Measurements from ENCODE around the gene PAK4. TPM values are rescaled to one million over a fixed set of nuclear protein-coding genes. Genes with fewer than 3 reads are reported as not detected.

The PAK4 gene
- total RNA-seq, 8 experiments from 2014 or later = 6.5 to 42.8 (median 11.9) TPM

- H3K4me3 ChIP-seq = peak overlapping the region; percentile 78 to 99 (median 81)
- peaks cover 23 to 29% of the 10 kb centered on the region in 2 donors for H3K4me1 ChIP-seq (replicated peaks in 1 of 2)
- 0 to 85% (median 0%) methylated on average over 1 to 4 of the region's 27 CpGs; no CpG with 5 or more reads in 3 of the 10 experiments for WGBS, 10 experiments
- ATAC-seq (replicated peaks in 6 of 8) = peak in 3 of 8 experiments; percentile 67 to 71 (median 68)
- in situ Hi-C loops (cut with MboI; ENCODE audit: low pct_unique_long_range_greater_than_20kb in 2 of 9, low sequenced_read_pairs in 9 of 9, unreplicated experiment in 9 of 9) = loop anchor here in 2 of 9 experiments (10.0 kb wide), 1 partner anchor 198 kb away; the partner anchor contains the start of gene LRFN1 (in 2 of the 2)
- H3K27ac ChIP-seq = no peak overlapping the region
Measured at GRCh38 chr19:39126312-39127187, 964 bp downstream of the PAK4 start.

GRCh38 chr19:39127812-39128515 lies 2.4 kb downstream of the PAK4 start:
- in situ Hi-C loops (cut with MboI; ENCODE audit: low pct_unique_long_range_greater_than_20kb in 2 of 9, low sequenced_read_pairs in 9 of 9, unreplicated experiment in 9 of 9) = loop anchor here in 2 of 9 experiments (10.0 kb wide), 1 partner anchor 197 kb away; the partner anchor contains the start of gene LRFN1 (in 2 of the 2)
- Histone ChIP-seq H3K27ac (no peak overlapping the region), H3K4me3 (no peak overlapping the region)

GRCh38 chr19:39128516-39129079 lies 3.0 kb downstream of the PAK4 start:
- in situ Hi-C loops (cut with MboI; ENCODE audit: low pct_unique_long_range_greater_than_20kb in 2 of 9, low sequenced_read_pairs in 9 of 9, unreplicated experiment in 9 of 9) = loop anchor here in 2 of 9 experiments (10.0 kb wide), 1 partner anchor 196 kb away; the partner anchor contains the start of gene LRFN1 (in 2 of the 2)
- Histone ChIP-seq H3K4me1 (replicated peaks in 1 of 2) (peaks cover 40 to 43% of the 10 kb centered on the region in 2 donors), H3K4me3 (no peak overlapping the region), H3K27ac (no peak overlapping the region)
- WGBS, 10 experiments = 0 to 100% (median 56%) methylated on average over 1 to 5 of the region's 6 CpGs; no CpG with 5 or more reads in 4 of the 10 experiments
- no peak for ATAC-seq (replicated peaks in 6 of 8)

More at GRCh38 chr19:39127812-39128515, 2.4 kb downstream of the PAK4 start:
- peaks cover 35 to 39% of the 10 kb centered on the region in 2 donors for H3K4me1 ChIP-seq (replicated peaks in 1 of 2)
- ATAC-seq (replicated peaks in 6 of 8) = no peak
- 60 to 100% (median 80%) methylated on average over 1 to 2 of the region's 9 CpGs; no CpG with 5 or more reads in 5 of the 10 experiments for WGBS, 10 experiments

- WGBS, 10 experiments = 96 to 100% (median 100%) methylated on average over 1 to 4 of the region's 11 CpGs; no CpG with 5 or more reads in 5 of the 10 experiments
- no peak overlapping the region for H3K4me3 ChIP-seq
- peaks cover 44 to 47% of the 10 kb centered on the region in 2 donors for H3K4me1 ChIP-seq (replicated peaks in 1 of 2)
- in situ Hi-C loops (cut with MboI; ENCODE audit: low pct_unique_long_range_greater_than_20kb in 2 of 9, low sequenced_read_pairs in 9 of 9, unreplicated experiment in 9 of 9) = loop anchor here in 2 of 9 experiments (10.0 kb wide), 1 partner anchor 196 kb away; the partner anchor contains the start of gene LRFN1 (in 2 of the 2)
- no peak overlapping the region for H3K27ac ChIP-seq
- ATAC-seq (replicated peaks in 6 of 8) = no peak
Measured at GRCh38 chr19:39129116-39129515, 3.5 kb downstream of the PAK4 start.

DNA sequence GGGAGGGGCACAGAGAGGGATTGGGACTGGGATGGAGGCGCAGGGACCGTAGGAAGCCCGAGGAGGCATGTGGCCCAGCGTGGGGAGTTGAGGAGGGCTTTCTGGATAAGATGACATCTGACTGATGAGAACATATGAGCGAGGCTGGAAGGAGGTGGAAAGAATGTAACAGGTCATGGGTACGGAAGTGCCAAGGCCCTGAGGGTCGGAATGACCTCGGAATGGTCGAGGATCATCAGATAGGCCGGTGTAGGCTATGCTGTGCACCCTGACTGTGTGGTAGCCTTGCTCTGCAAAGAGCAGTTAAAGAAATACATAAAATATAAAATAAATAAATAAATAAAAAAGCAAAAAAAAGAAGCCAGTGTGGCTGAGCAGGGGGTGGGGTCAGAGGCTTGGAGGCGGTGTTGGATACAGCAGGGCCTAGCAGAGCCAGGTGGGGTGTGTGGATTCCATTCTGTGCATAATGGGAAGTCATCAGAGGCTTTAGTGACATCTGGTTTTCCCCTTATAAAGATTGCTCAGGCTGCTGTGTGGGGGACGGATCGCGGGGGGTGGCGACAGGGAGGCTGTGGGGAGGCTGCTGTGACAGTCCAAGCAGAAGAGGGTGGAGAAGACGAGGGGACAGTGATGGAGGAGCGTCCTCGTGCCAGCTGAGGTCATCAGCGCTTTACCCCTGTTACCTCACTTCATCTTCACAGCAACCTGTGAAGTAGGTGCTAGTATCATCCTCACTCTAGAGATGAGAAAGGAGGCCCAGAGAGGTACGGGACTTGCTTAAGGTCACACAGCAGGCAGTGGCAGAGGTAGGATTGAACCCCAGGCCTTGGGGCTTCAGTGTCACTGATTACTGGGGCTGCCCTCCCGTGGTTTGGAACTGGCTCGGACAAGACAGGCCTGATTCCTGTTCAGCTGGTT lies 5.0 kb downstream of the PAK4 start:
- Histone ChIP-seq H3K27ac (peak overlapping the region in 1 of 2 donors; percentile 55), H3K4me1 (replicated peaks in 1 of 2) (peaks cover 44 to 47% of the 10 kb centered on the region in 2 donors), H3K4me3 (no peak overlapping the region)
- 83 to 100% (median 89%) methylated on average over 1 to 11 of the region's 22 CpGs; no CpG with 5 or more reads in 3 of the 10 experiments for WGBS, 10 experiments
- in situ Hi-C loops (cut with MboI; ENCODE audit: low pct_unique_long_range_greater_than_20kb in 2 of 9, low sequenced_read_pairs in 9 of 9, unreplicated experiment in 9 of 9) = no loop called here
- no peak for ATAC-seq (replicated peaks in 6 of 8)

- ATAC-seq (replicated peaks in 6 of 8) = peak in 4 of 8 experiments; percentile 13 to 37 (median 28)
- Histone ChIP-seq H3K4me1 (replicated peaks in 1 of 2) (peaks cover 44 to 47% of the 10 kb centered on the region in 2 donors), H3K4me3 (no peak overlapping the region), H3K27ac (peak overlapping the region in 1 of 2 donors; percentile 55)
- in situ Hi-C loops (cut with MboI; ENCODE audit: low pct_unique_long_range_greater_than_20kb in 2 of 9, low sequenced_read_pairs in 9 of 9, unreplicated experiment in 9 of 9) = no loop called here
- 55 to 100% (median 69%) methylated on average over 1 to 5 of the region's 18 CpGs; no CpG with 5 or more reads in 4 of the 10 experiments for WGBS, 10 experiments
Measured at GRCh38 chr19:39131255-39131755, 5.7 kb downstream of the PAK4 start.

DNA sequence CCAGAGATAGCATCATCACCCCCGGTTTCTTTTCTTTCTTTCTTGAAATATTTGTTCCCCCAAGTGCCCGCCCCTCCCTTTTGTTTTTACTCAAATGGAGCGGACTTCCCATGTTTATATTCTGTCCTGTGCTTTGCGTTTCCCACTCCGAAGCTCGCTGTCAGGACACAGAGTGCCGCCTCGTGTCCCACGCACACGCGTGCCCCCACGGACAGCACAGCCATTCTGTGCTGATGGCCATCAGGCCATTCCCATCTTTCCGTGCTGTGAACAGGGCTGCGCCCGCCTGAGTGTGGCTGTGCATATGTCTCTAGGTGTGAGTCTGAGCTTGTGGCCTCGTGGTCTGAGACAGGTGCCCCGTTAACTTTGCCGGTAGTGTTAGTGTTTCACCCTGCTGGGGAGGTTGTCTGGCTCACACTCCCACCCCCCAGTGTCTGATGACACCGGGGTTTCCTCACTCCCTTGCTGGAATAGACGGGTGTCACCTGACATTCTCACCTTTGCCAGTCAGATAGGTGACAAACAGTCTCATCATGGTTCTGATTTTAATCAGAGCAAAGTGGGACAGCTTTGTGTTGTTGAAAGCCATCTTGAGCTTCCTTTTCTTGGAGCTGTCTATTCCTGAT lies 6.9 kb downstream of the PAK4 start:
- H3K4me3 ChIP-seq = no peak overlapping the region
- H3K4me1 ChIP-seq (replicated peaks in 1 of 2) = peaks cover 33 to 37% of the 10 kb centered on the region in 2 donors
- in situ Hi-C loops (cut with MboI; ENCODE audit: low pct_unique_long_range_greater_than_20kb in 2 of 9, low sequenced_read_pairs in 9 of 9, unreplicated experiment in 9 of 9) = no loop called here
- no peak overlapping the region for H3K27ac ChIP-seq
- ATAC-seq (replicated peaks in 6 of 8) = peak in 4 of 8 experiments; percentile 9 to 12 (median 11)
- WGBS, 10 experiments = 63 to 100% (median 91%) methylated on average over 1 to 4 of the region's 20 CpGs; no CpG with 5 or more reads in 4 of the 10 experiments

DNA sequence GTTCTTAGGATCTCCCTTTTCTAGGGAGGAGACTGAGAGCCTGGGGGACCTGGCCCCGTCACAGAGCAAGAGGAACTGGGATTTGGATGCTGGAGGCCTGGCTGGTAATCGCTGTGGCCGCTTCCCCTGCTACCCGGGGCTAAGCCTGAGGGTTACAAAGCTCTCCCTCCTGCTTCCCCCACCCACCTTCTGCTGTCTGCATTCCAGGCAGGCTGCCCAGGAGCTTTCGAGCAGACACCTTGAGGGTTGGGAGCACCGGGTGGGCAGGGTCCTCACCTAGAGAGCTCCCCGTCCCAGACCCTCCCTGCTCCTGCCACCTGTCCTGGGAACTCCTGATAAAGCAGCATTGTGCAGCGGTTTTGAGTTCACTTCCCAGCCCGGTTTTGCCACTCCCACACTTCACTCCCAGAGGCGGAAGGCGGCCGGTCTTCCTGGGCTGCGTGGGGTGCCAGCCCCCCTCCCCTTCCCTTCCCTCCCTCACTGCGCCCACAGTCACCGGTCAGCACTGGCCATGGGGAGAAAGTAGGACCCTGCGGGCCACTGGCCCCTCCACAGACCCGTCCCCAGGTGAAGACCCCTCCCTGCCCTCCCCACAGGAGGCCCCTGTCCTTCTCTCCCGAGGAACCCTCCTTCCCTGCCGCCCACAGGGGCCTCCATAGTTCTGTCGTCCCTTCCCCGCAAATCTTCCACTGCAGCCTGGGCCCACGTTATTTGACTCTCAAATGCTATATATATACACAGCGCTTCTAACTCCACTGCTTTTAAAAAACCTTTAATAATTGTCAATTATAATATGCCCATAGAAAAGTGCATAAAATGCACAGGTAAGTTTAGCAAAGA lies 8.1 kb downstream of the PAK4 start:
- peaks cover 31 to 34% of the 10 kb centered on the region in 2 donors for H3K4me1 ChIP-seq (replicated peaks in 1 of 2)
- in situ Hi-C loops (cut with MboI; ENCODE audit: low pct_unique_long_range_greater_than_20kb in 2 of 9, low sequenced_read_pairs in 9 of 9, unreplicated experiment in 9 of 9) = no loop called here
- ATAC-seq (replicated peaks in 6 of 8) = peak in 5 of 8 experiments; percentile 39 to 45 (median 43)

DNA sequence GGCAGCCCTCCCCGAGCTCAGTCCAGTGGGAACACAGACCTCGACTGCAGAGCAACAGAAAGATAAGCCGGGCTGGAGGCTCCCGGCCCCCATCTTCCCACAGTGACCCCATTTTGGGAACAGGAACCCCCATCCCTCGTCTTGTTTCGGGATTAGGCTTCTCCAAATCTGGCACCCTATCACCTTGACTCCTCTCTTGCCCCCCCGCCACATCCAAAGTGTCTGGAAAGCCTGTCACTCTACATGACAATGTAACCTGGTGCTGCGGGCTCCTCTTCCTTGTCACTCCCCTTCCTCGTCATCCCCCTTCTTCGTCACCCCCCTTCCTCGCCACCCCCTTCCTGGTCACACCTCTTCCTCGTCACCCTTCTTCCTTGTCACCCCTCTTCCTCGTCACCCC lies 10.1 kb downstream of the PAK4 start:
- no peak overlapping the region for H3K4me3 ChIP-seq
- no peak for ATAC-seq (replicated peaks in 6 of 8)
- in situ Hi-C loops (cut with MboI; ENCODE audit: low pct_unique_long_range_greater_than_20kb in 2 of 9, low sequenced_read_pairs in 9 of 9, unreplicated experiment in 9 of 9) = no loop called here
- 100% methylated on average over 1 of the region's 13 CpGs; no CpG with 5 or more reads in 9 of the 10 experiments for WGBS, 10 experiments
- H3K4me1 ChIP-seq (replicated peaks in 1 of 2) = peaks cover 44 to 49% of the 10 kb centered on the region in 2 donors
- no peak overlapping the region for H3K27ac ChIP-seq

More for the DNA sequence above, 8.1 kb downstream of the PAK4 start:
- Histone ChIP-seq H3K4me3 (no peak overlapping the region), H3K27ac (no peak overlapping the region)
- 47 to 100% (median 80%) methylated on average over 1 to 3 of the region's 23 CpGs; no CpG with 5 or more reads in 7 of the 10 experiments for WGBS, 10 experiments

GRCh38 chr19:39136225-39136940 lies 10.8 kb downstream of the PAK4 start:
- Histone ChIP-seq H3K27ac (no peak overlapping the region), H3K4me3 (no peak overlapping the region), H3K4me1 (replicated peaks in 1 of 2) (peaks cover 43 to 44% of the 10 kb centered on the region in 2 donors)
- in situ Hi-C loops (cut with MboI; ENCODE audit: low pct_unique_long_range_greater_than_20kb in 2 of 9, low sequenced_read_pairs in 9 of 9, unreplicated experiment in 9 of 9) = no loop called here
- peak in 3 of 8 experiments; percentile 75 to 93 (median 87) for ATAC-seq (replicated peaks in 6 of 8)
- 20 to 83% (median 63%) methylated on average over 1 to 4 of the region's 12 CpGs; no CpG with 5 or more reads in 7 of the 10 experiments for WGBS, 10 experiments

Data from motor neuron (in vitro differentiated cells).